Suprapubic skin (tissue), 4 donors: Measurements from ENCODE around the gene TMEM95. TPM values are rescaled to one million over a fixed set of nuclear protein-coding genes. Genes with fewer than 3 reads are reported as not detected.

Experiments used
- DNase-seq, 2 donors: peaks; one replicate each; pipeline ENCODE4 v3.0.0-alpha.2; 2019; ENCODE audit warnings: low spot score in 2 of 2
- H3K27ac ChIP-seq: fragments of 200-600 bp; sonication (generic); one replicate; pipeline ENCODE4 v1.5.1; 2019
- H3K27me3 ChIP-seq: fragments of 200-600 bp; sonication (generic); one replicate; pipeline ENCODE4 v1.5.1; 2019
- H3K36me3 ChIP-seq: fragments of 200-600 bp; sonication (generic); one replicate; pipeline ENCODE4 v1.5.1; 2019
- H3K4me1 ChIP-seq: fragments of 200-600 bp; sonication (generic); one replicate; pipeline ENCODE4 v1.5.1; 2019
- H3K4me3 ChIP-seq: fragments of 200-600 bp; sonication (generic); one replicate; pipeline ENCODE4 v1.5.1; 2019; ENCODE audit warnings: mild to moderate bottlenecking
- H3K9me3 ChIP-seq: fragments of 200-600 bp; sonication (generic); one replicate; pipeline ENCODE4 v1.5.1; 2019
- CTCF ChIP-seq, 2 donors: fragments of 200-600 bp in 1 of 2; fragments of 450-650 bp in 1 of 2; sonication (generic) in 1 of 2; IDR thresholded peaks; one replicate each; pipeline ENCODE4 v1.5.1; 2016 to 2019; ENCODE audit warnings: antibody characterized with exemption in 2 of 2, mild to moderate bottlenecking in 1 of 2, moderate library complexity in 1 of 2
- EP300 ChIP-seq: sonication (generic); formaldehyde crosslinking; IDR thresholded peaks from one replicate; pipeline ENCODE4 v1.6.1; 2017; ENCODE audit warnings: antibody characterized with exemption
- POLR2A ChIP-seq, 2 donors: fragments of 450-650 bp; IDR thresholded peaks; one replicate each; pipeline ENCODE4 v1.6.1; 2017; ENCODE audit warnings: antibody characterized with exemption in 2 of 2, mild to moderate bottlenecking in 2 of 2, moderate library complexity in 2 of 2
- POLR2AphosphoS5 ChIP-seq, 3 donors: sonication (generic); formaldehyde crosslinking; IDR thresholded peaks; one replicate each; pipeline ENCODE4 v1.6.1; 2017; ENCODE audit warnings: antibody characterized with exemption in 3 of 3
- WGBS: methylation state at CpG from one replicate; pipeline ENCODE4 v1.1.5; 2018; 5-methylcytosine and 5-hydroxymethylcytosine counted together
- total RNA-seq, 4 donors: library from RNA; depleted of rRNA; stranded (reverse); fragments of >200 nt; gene quantifications; one replicate each; pipeline ENCODE4 v1.1.0, GENCODE V29; 2016

TMEM95 gene
- total RNA-seq, 4 donors from 2014 or later: 0.44 TPM; not detected in 3

- Histone ChIP-seq H3K4me1 (peaks cover 20% of the 10 kb centered on the region), H3K27me3 (no peaks in the 10 kb centered on the region), H3K36me3 (peaks cover 23% of the 10 kb centered on the region), H3K27ac (peak overlapping the region; percentile 80), H3K4me3 (peak overlapping the region; percentile 75), H3K9me3 (no peaks in the 10 kb centered on the region)
- TF ChIP-seq CTCF (IDR thresholded peaks at IDR 0.05): no peak
- no peak for TF ChIP-seq POLR2A (IDR thresholded peaks at IDR 0.05)
- TF ChIP-seq POLR2AphosphoS5 (IDR thresholded peaks at IDR 0.05): no peak
- no peak for TF ChIP-seq EP300
- WGBS: 4% methylated on average over 36 of the region's 48 CpGs
- DNase-seq: no peak
Observed at GRCh38 chr17:7393613-7394451, 38.9 kb downstream of the TMEM95 start.

GRCh38 chr17:7394452-7395191 lies 39.7 kb downstream of the TMEM95 start, which contains the start of gene PLSCR3:
Gene PLSCR3 (minus strand): TSS chr17:7394525. CDS start chr17:7394110, 415 bp downstream.
- TF ChIP-seq CTCF (IDR thresholded peaks at IDR 0.05): no peak
- peak; percentile 25 to 65 for TF ChIP-seq POLR2A (IDR thresholded peaks at IDR 0.05)
- TF ChIP-seq POLR2AphosphoS5 (IDR thresholded peaks at IDR 0.05): peak in 1 of 3 donors; percentile 22
- no peak for TF ChIP-seq EP300
- Histone ChIP-seq H3K27me3 (no peaks in the 10 kb centered on the region), H3K9me3 (no peaks in the 10 kb centered on the region), H3K4me1 (peaks cover 20% of the 10 kb centered on the region), H3K36me3 (peaks cover 15% of the 10 kb centered on the region), H3K4me3 (peak within 1 kb of the TSS; percentile 75), H3K27ac (peak within 1 kb of the TSS; percentile 80)
- 0% methylated on average over 7 of the region's 71 CpGs for WGBS
- peak; percentile 90 to 92 for DNase-seq

GRCh38 chr17:7396147-7396546 lies 41.2 kb downstream of the TMEM95 start:
- Histone ChIP-seq H3K27me3 (no peaks in the 10 kb centered on the region), H3K36me3 (no peaks in the 10 kb centered on the region), H3K27ac (no peak overlapping the region), H3K4me1 (peaks cover 20% of the 10 kb centered on the region), H3K9me3 (no peaks in the 10 kb centered on the region), H3K4me3 (no peak overlapping the region)
- DNase-seq: no peak
- TF ChIP-seq EP300 (no peak), CTCF (IDR thresholded peaks at IDR 0.05) (no peak), POLR2A (IDR thresholded peaks at IDR 0.05) (no peak)
- WGBS: 90% methylated on average over 4 of the region's 4 CpGs

GRCh38 chr17:7398612-7399011 lies 43.7 kb downstream of the TMEM95 start:
- Histone ChIP-seq H3K4me3 (no peak overlapping the region), H3K27ac (no peak overlapping the region), H3K36me3 (no peaks in the 10 kb centered on the region), H3K4me1 (peaks cover 27% of the 10 kb centered on the region), H3K9me3 (no peaks in the 10 kb centered on the region), H3K27me3 (no peaks in the 10 kb centered on the region)
- 79% methylated on average over 2 of the region's 2 CpGs for WGBS
- no peak for TF ChIP-seq POLR2AphosphoS5 (IDR thresholded peaks at IDR 0.05)
- TF ChIP-seq EP300: no peak
- TF ChIP-seq POLR2A (IDR thresholded peaks at IDR 0.05): no peak
- TF ChIP-seq CTCF (IDR thresholded peaks at IDR 0.05): no peak
- no peak for DNase-seq
